GM23248 (cell line): ENCODE data around the gene FHL2. TPM values are rescaled to one million over a fixed set of nuclear protein-coding genes. Genes with fewer than 3 reads are reported as not detected.
A peak's percentile ranks its signal among the peaks of the same experiment; 100 is the strongest.

Experiments
- DNase-seq: peaks from one replicate; pipeline ENCODE4 v3.0.0-alpha.2; 2015
- H2AFZ ChIP-seq: fragments of 200-600 bp; sonication (generic); 2 replicates; pipeline ENCODE4 v1.6.1; 2016; ENCODE audit warnings: antibody characterized with exemption
- H3F3A ChIP-seq: fragments of 200-600 bp; sonication (generic); 2 replicates; pipeline ENCODE4 v1.6.1; 2016; ENCODE audit warnings: mild to moderate bottlenecking, antibody characterized with exemption, mixed run types; ENCODE audit not compliant: insufficient read depth
- H3K27ac ChIP-seq: fragments of 200-600 bp; sonication (generic); 2 replicates; pipeline ENCODE4 v1.5.1; 2016; ENCODE audit warnings: mild to moderate bottlenecking
- H3K27me3 ChIP-seq: fragments of 200-600 bp; sonication (generic); replicated peaks from 2 replicates; pipeline ENCODE4 v1.6.1; 2016; ENCODE audit warnings: mild to moderate bottlenecking; ENCODE audit not compliant: insufficient read depth
- H3K36me3 ChIP-seq: fragments of 200-600 bp; sonication (generic); 2 replicates; pipeline ENCODE4 v1.6.1; 2016; ENCODE audit warnings: low read depth, mild to moderate bottlenecking
- H3K4me1 ChIP-seq: fragments of 200-600 bp; sonication (generic); 2 replicates; pipeline ENCODE4 v1.6.1; 2016; ENCODE audit warnings: mild to moderate bottlenecking; ENCODE audit not compliant: insufficient read depth
- H3K4me2 ChIP-seq: fragments of 200-600 bp; sonication (generic); one replicate; pipeline ENCODE4 v1.6.1; 2016; ENCODE audit warnings: mild to moderate bottlenecking; ENCODE audit not compliant: unreplicated experiment
- H3K4me3 ChIP-seq: fragments of 200-600 bp; sonication (generic); 2 replicates; pipeline ENCODE4 v1.5.1; 2016; ENCODE audit warnings: mild to moderate bottlenecking
- H3K79me2 ChIP-seq: fragments of 200-600 bp; sonication (generic); 2 replicates; pipeline ENCODE4 v1.6.1; 2016; ENCODE audit warnings: mild to moderate bottlenecking; ENCODE audit not compliant: insufficient read depth
- H3K9ac ChIP-seq: fragments of 200-600 bp; sonication (generic); 2 replicates; pipeline ENCODE4 v1.6.1; 2016; ENCODE audit warnings: mild to moderate bottlenecking
- H3K9me2 ChIP-seq: fragments of 200-600 bp; sonication (generic); 2 replicates; pipeline ENCODE4 v1.6.1; 2016; ENCODE audit warnings: mixed run types, mild to moderate bottlenecking, moderate library complexity; ENCODE audit not compliant: insufficient read depth
- H3K9me3 ChIP-seq: fragments of 200-600 bp; sonication (generic); one replicate; pipeline ENCODE4 v1.6.1; 2017; ENCODE audit warnings: low read depth
- H4K20me1 ChIP-seq: fragments of 200-600 bp; sonication (generic); 2 replicates; pipeline ENCODE4 v1.6.0; 2016; ENCODE audit not compliant: insufficient read depth
- EZH2 ChIP-seq: fragments of 200-600 bp; sonication (generic); IDR thresholded peaks from 2 replicates; pipeline ENCODE4 v1.6.1; 2018; ENCODE audit warnings: antibody characterized with exemption, mild to moderate bottlenecking; ENCODE audit not compliant: insufficient read depth, poor library complexity, severe bottlenecking
- EZH2phosphoT487 ChIP-seq: fragments of 200-600 bp; sonication (generic); IDR thresholded peaks from 2 replicates; pipeline ENCODE4 v1.6.1; 2018; ENCODE audit warnings: antibody characterized with exemption, moderate library complexity, mild to moderate bottlenecking, low read depth; ENCODE audit not compliant: insufficient read depth
- WGBS, 2 experiments: methylation state at CpG; one replicate each; pipeline ENCODE4 v1.1.6; 2015 to 2017; ENCODE audit warnings: low lambda C conversion rate in 2 of 2, low coverage in 1 of 2; ENCODE audit errors: missing lambda C conversion rate in 2 of 2; 5-methylcytosine and 5-hydroxymethylcytosine counted together
- in situ Hi-C: fragments of 300-500 bp; cut with MboI; formaldehyde crosslinking; loops from 2 replicates; pipeline ENCODE4 v1.15.0; 2020
- polyA plus RNA-seq: library from polyadenylated mRNA; unstranded; fragments of >200 nt; fragmentation: Nextera tagmentation; extraction: Ambion mirVana; gene quantifications from 2 replicates; pipeline ENCODE4 v1.2.1, GENCODE V29; 2016
- total RNA-seq: library from RNA; depleted of rRNA; stranded (reverse); fragments of >200 nt; shearing (Covaris generic); gene quantifications from 2 replicates; pipeline ENCODE4 v1.2.3, GENCODE V29; 2014

Gene FHL2
- total and polyA plus RNA-seq, 2 experiments from 2014 or later: 404 to 598 TPM

DNA sequence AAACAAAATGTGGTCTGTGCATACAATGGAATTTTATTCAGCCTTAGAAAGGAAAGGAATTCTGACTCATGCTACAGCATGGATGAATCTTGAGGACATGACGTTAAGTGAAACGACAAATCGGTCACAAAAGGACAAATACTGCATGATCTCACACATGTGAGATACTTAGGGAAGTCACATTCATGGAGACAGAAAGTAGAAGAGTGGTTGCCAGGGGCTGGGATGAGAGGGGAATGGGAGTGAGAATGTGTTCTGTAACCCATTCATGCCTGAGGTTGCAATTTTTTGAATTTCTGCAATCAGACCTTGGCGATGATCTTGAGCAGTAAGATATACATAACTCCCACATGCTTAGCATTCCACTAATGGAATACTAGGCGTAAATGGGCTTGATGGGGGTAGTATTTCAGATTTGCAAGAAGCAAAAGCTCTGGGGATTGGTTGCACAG lies 22.0 kb downstream of the FHL2 start:
- peak overlapping the region; percentile 7 for H3K4me2 ChIP-seq
- peak; percentile 77 for DNase-seq
- in situ Hi-C loops: no loop called here
- H3K9ac ChIP-seq: peak overlapping the region; percentile 1; the same call in 1 of the 2 replicates
- WGBS, 2 experiments: 44 to 55% methylated on average over 5 of the region's 5 CpGs
- no peak overlapping the region for H2AFZ ChIP-seq
- peaks cover 92% of the 10 kb centered on the region for H3K4me1 ChIP-seq
- TF ChIP-seq EZH2 (no peak), EZH2phosphoT487 (no peak)
- no peak overlapping the region for H3K4me3 ChIP-seq
- H3K9me3 ChIP-seq: no peaks in the 10 kb centered on the region
- H3K9me2 ChIP-seq: no peaks in the 10 kb centered on the region
- peak overlapping the region; percentile 56 for H3K27ac ChIP-seq
- H3K36me3 ChIP-seq: peaks cover 94% of the 10 kb centered on the region
- H4K20me1 ChIP-seq: peaks cover 8% of the 10 kb centered on the region; the same call in 1 of the 2 replicates
- peaks cover 100% of the 10 kb centered on the region for H3K79me2 ChIP-seq
- H3F3A ChIP-seq: peaks cover 100% of the 10 kb centered on the region
- no peaks in the 10 kb centered on the region for H3K27me3 ChIP-seq

DNA sequence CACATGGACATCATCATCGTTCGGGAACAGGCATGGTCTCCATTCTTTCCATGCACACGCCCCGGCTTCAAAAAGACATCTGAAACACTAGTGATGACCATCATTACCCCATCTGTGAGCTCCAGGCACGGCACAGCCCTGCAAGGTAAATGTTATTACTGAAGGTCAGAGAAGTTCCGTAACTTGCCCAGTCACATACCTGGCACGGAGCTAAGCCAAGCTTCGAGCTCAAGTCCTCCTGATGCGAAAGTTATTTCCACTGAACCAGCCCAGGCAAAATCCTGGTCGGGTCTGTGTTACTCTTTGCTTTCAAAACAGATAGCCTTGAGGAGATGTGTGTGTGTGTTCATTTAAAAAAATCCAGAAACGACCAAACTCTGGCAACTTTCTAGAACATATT lies 22.8 kb downstream of the FHL2 start:
- H3K9me3 ChIP-seq: no peaks in the 10 kb centered on the region
- no peaks in the 10 kb centered on the region for H3K9me2 ChIP-seq
- H3K79me2 ChIP-seq: peaks cover 100% of the 10 kb centered on the region
- DNase-seq: no peak
- H3K9ac ChIP-seq: peak overlapping the region; percentile 25; the same call in 1 of the 2 replicates
- H3F3A ChIP-seq: peaks cover 100% of the 10 kb centered on the region
- H3K27me3 ChIP-seq: no peaks in the 10 kb centered on the region
- H3K27ac ChIP-seq: peak overlapping the region; percentile 56
- peaks cover 84% of the 10 kb centered on the region for H3K4me1 ChIP-seq
- no peak overlapping the region for H2AFZ ChIP-seq
- H3K36me3 ChIP-seq: peaks cover 94% of the 10 kb centered on the region
- H4K20me1 ChIP-seq: peaks cover 8% of the 10 kb centered on the region; the same call in 1 of the 2 replicates
- no peak overlapping the region for H3K4me3 ChIP-seq
- TF ChIP-seq EZH2phosphoT487 (no peak), EZH2 (no peak)
- in situ Hi-C loops: no loop called here
- H3K4me2 ChIP-seq: no peak overlapping the region
- 92 to 94% methylated on average over 11 of the region's 11 CpGs for WGBS, 2 experiments

DNA sequence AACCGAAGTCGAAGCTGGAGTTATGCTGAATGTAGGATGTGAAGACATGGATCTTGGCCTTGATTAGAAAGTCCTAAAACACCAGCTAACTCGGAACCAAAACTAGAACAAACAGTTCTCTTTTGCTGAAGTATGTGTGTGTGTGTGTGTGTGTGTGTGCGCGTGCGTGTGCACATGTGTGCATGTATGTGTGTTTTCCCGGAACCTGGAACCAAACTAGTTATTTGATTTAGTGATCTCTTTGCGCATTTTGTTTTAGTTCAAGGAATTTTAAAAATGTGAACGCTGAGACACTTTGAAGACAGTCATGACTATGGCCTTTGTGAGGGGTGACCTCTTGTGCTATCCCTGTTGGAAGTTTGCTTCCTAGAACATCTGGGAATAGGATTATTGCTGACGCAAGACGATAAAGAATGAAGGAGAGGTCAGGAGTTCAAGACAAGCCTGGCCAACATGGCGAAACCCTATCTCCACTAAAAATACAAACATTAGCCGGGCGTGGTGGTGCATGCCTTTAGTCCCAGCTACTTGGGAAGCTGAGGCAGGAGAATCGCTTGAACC lies 23.8 kb downstream of the FHL2 start:
- no peaks in the 10 kb centered on the region for H3K9me2 ChIP-seq
- no peak overlapping the region for H3K4me3 ChIP-seq
- TF ChIP-seq EZH2 (no peak), EZH2phosphoT487 (no peak)
- H3F3A ChIP-seq: peaks cover 100% of the 10 kb centered on the region
- no peaks in the 10 kb centered on the region for H3K27me3 ChIP-seq
- peaks cover 94% of the 10 kb centered on the region for H3K36me3 ChIP-seq
- no peaks in the 10 kb centered on the region for H3K9me3 ChIP-seq
- no peak for DNase-seq
- no peak overlapping the region for H3K4me2 ChIP-seq
- H3K79me2 ChIP-seq: peaks cover 100% of the 10 kb centered on the region
- H3K27ac ChIP-seq: peak overlapping the region; percentile 56; the same call in 1 of the 2 replicates
- peaks cover 8% of the 10 kb centered on the region; the same call in 1 of the 2 replicates for H4K20me1 ChIP-seq
- H2AFZ ChIP-seq: no peak overlapping the region
- in situ Hi-C loops: no loop called here
- H3K9ac ChIP-seq: no peak overlapping the region
- peaks cover 75% of the 10 kb centered on the region for H3K4me1 ChIP-seq
- WGBS, 2 experiments: 89 to 90% methylated on average over 15 of the region's 15 CpGs

DNA sequence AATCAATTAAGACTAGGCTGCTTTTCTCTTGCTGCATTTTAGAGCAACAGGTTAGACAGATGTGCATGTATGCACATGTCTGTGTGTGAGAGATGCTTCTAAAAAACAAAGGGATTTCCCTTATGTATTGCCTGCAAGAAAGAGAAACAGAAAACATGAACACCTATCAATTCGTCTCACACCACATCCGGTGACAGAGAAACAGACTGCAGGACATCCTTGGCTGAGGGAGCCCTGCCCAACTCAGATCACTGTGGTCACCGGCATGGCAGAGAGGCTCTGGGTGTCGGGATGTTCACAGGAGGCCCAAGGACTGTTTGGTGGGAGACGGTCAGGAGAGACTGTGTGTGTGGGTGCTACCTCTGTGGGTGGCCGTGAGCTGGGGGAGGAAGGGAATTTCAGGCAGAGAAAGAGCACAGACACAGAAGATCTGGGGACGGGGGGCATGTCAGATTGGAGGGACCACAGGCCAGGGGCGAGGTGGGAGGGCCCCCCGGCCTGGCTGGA lies 24.9 kb downstream of the FHL2 start:
- Histone ChIP-seq H3K36me3 (peaks cover 94% of the 10 kb centered on the region), H3K27ac (peak overlapping the region; percentile 56), H3K4me3 (no peak overlapping the region), H4K20me1 (peaks cover 8% of the 10 kb centered on the region; the same call in 1 of the 2 replicates), H3K27me3 (no peaks in the 10 kb centered on the region), H3F3A (peaks cover 100% of the 10 kb centered on the region), H3K79me2 (peaks cover 100% of the 10 kb centered on the region), H3K9ac (no peak overlapping the region), H3K4me2 (no peak overlapping the region), H3K9me2 (no peaks in the 10 kb centered on the region), H3K9me3 (no peaks in the 10 kb centered on the region), H2AFZ (no peak overlapping the region), H3K4me1 (peaks cover 63% of the 10 kb centered on the region)
- 86 to 88% methylated on average over 9 of the region's 9 CpGs for WGBS, 2 experiments
- in situ Hi-C loops: loop anchor here (5.0 kb wide), 1 partner anchor 143 kb away; no protein-coding TSS in a partner anchor
- no peak for DNase-seq
- TF ChIP-seq EZH2 (no peak), EZH2phosphoT487 (no peak)
